HepG2 (cell line): ENCODE results near the gene KISS1. TPM values are rescaled to one million over a fixed set of nuclear protein-coding genes. Genes with fewer than 3 reads are reported as not detected.

ENCODE experiments used
- ATAC-seq: fragments of 200-7000 bp; cut with Tn5 transposase; 3 replicates; pipeline ENCODE4 v1.9.1; 2020; ENCODE audit warnings: mild to moderate bottlenecking, moderate library complexity
- BruUV-seq: library from RNA; stranded (reverse); fragments of 400-500 nt; replicated peaks from 2 replicates; lab custom pipeline; 2021; lab: Mats Ljungman, UMichigan
- CTCF ChIA-PET: fragments of 300-600 bp; formaldehyde crosslinking; extraction: SDS; loops from one replicate; lab custom pipeline; 2021; ENCODE audit warnings: low total read pairs, inconsistent platforms, low intra/inter-chr PET ratio; lab: Yijun Ruan, JAX
- POLR2A ChIA-PET: fragments of 350-600 bp; sonication (Branson Sonifier 250); formaldehyde crosslinking; loops from one replicate; lab custom pipeline; 2020; ENCODE audit warnings: antibody characterized with exemption, inconsistent platforms; lab: Yijun Ruan, JAX
- DNase-seq: peaks from one replicate; pipeline ENCODE4 v3.0.0-alpha.2; 2015; ENCODE audit warnings: low spot score
- FAIRE-seq: peaks from 3 replicates; lab custom pipeline; 2011; peaks lifted over from hg19 to GRCh38; lab: Jason Lieb, UNC
- H2AFZ ChIP-seq: one replicate; pipeline ENCODE4 v1.6.1; 2011; ENCODE audit warnings: low read length, inconsistent platforms
- H3K27ac ChIP-seq: fragments of 300-600 bp; 3 replicates; pipeline ENCODE4 v1.8.0; 2011; ENCODE audit warnings: mixed run types, mild to moderate bottlenecking, mixed read lengths, low read length, inconsistent platforms; ENCODE audit not compliant: insufficient read depth; ENCODE audit errors: extremely low read length
- H3K27me3 ChIP-seq, 2 experiments: fragments of 200-600 bp in 1 of 2; 2 replicates in 1 of 2; 3 replicates in 1 of 2; pipeline versions ENCODE4 v1.6.0 to v1.8.0; 2011; ENCODE audit warnings: low read length in 2 of 2, mild to moderate bottlenecking in 2 of 2, moderate library complexity in 2 of 2, inconsistent platforms in 1 of 2; ENCODE audit not compliant: insufficient read depth in 2 of 2, control insufficient read depth in 1 of 2
- H3K36me3 ChIP-seq, 2 experiments: fragments of 200-600 bp in 1 of 2; replicated peaks in 1 of 2; 2 replicates in 1 of 2; 3 replicates in 1 of 2; pipeline versions ENCODE4 v1.5.1 to v1.8.0; 2011; ENCODE audit warnings: low read length in 2 of 2, inconsistent platforms in 1 of 2; ENCODE audit not compliant: insufficient read depth in 2 of 2, control insufficient read depth in 1 of 2
- H3K4me1 ChIP-seq: 2 replicates; pipeline ENCODE4 v1.5.1; 2012; ENCODE audit warnings: low read length, inconsistent platforms; ENCODE audit not compliant: insufficient read depth
- H3K4me2 ChIP-seq: 2 replicates; pipeline ENCODE4 v1.6.0; 2011; ENCODE audit warnings: low read depth, low read length, inconsistent platforms
- H3K4me3 ChIP-seq, 3 experiments: fragments of 200-600 bp in 1 of 3; sonication (generic), shearing (Covaris generic) in 1 of 3; replicated peaks in 1 of 3; 2 replicates each; pipeline ENCODE4 v1.5.1; 2011 to 2016; ENCODE audit warnings: low read length in 3 of 3, inconsistent platforms in 2 of 3, low read depth in 2 of 3, mild to moderate bottlenecking in 2 of 3, control low read depth in 1 of 3, mixed read lengths in 1 of 3; ENCODE audit not compliant: insufficient read depth in 1 of 3
- H3K79me2 ChIP-seq: one replicate; pipeline ENCODE4 v1.6.1; 2011; ENCODE audit warnings: low read length, inconsistent platforms; ENCODE audit not compliant: insufficient read depth
- H3K9ac ChIP-seq: 2 replicates; pipeline ENCODE4 v1.6.0; 2011; ENCODE audit warnings: mild to moderate bottlenecking, low read depth, low read length, inconsistent platforms; ENCODE audit not compliant: insufficient read depth
- H3K9me3 ChIP-seq: 2 replicates; pipeline ENCODE4 v1.5.1; 2012; ENCODE audit warnings: mild to moderate bottlenecking, low read length
- H4K20me1 ChIP-seq: 2 replicates; pipeline ENCODE4 v1.6.0; 2011; ENCODE audit warnings: inconsistent platforms, mild to moderate bottlenecking, low read length, moderate library complexity; ENCODE audit not compliant: insufficient read depth
- AKAP8 ChIP-seq: sonication (generic); formaldehyde crosslinking; IDR thresholded peaks from 2 replicates; pipeline ENCODE4 v1.5.1; 2020; ENCODE audit warnings: mild to moderate bottlenecking, missing genetic modification reagents
- BRF2 ChIP-seq: sonication (generic); formaldehyde crosslinking; IDR thresholded peaks from 2 replicates; pipeline ENCODE4 v1.8.1; 2022; ENCODE audit warnings: mild to moderate bottlenecking, missing genetic modification reagents
- DPF2 ChIP-seq: sonication (generic); formaldehyde crosslinking; IDR thresholded peaks from 2 replicates; pipeline ENCODE4 v1.4.0; 2020; ENCODE audit warnings: mild to moderate bottlenecking, low read depth, missing genetic modification reagents, borderline replicate concordance
- ESRRA ChIP-seq: sonication (generic); formaldehyde crosslinking; IDR thresholded peaks from 2 replicates; pipeline ENCODE4 v1.5.1; 2020; ENCODE audit warnings: mild to moderate bottlenecking, low read depth, missing genetic modification reagents
- HBP1 ChIP-seq: IDR thresholded peaks from 2 replicates; pipeline ENCODE4 v1.6.1; 2016; ENCODE audit warnings: low read depth, control low read depth
- MBNL3 ChIP-seq: fragments of 250-450 bp; sonication (Bioruptor Pico); conservative IDR thresholded peaks from 2 replicates; pipeline ENCODE4 v1.8.0; 2022; ENCODE audit warnings: mild to moderate bottlenecking, inconsistent platforms
- MLX ChIP-seq: IDR thresholded peaks from 2 replicates; pipeline ENCODE4 v1.6.1; 2016
- PBX2 ChIP-seq: IDR thresholded peaks from 2 replicates; pipeline ENCODE4 v1.6.1; 2016; ENCODE audit warnings: control low read depth
- PCBP2 ChIP-seq: fragments of 200-400 bp; formaldehyde crosslinking; optimal IDR thresholded peaks from 2 replicates; pipeline ENCODE3; 2018; ENCODE audit warnings: low read length, low read depth; ENCODE audit not compliant: poor library complexity, severe bottlenecking
- RERE ChIP-seq: IDR thresholded peaks from 2 replicates; pipeline ENCODE4 v1.6.1; 2016; ENCODE audit warnings: low read depth, missing genetic modification reagents, missing compliant biosample characterization
- SP140L ChIP-seq: sonication (generic); formaldehyde crosslinking; IDR thresholded peaks from 2 replicates; pipeline ENCODE4 v1.4.0; 2020; ENCODE audit warnings: missing genetic modification reagents, borderline replicate concordance
- SRY ChIP-seq: sonication (generic); formaldehyde crosslinking; IDR thresholded peaks from 2 replicates; pipeline ENCODE4 v1.8.0; 2022; ENCODE audit warnings: mild to moderate bottlenecking, missing genetic modification reagents
- TAF15 ChIP-seq: fragments of 200-400 bp; formaldehyde crosslinking; IDR thresholded peaks from one replicate; pipeline ENCODE4 v1.6.1; 2018; ENCODE audit warnings: mild to moderate bottlenecking, low read depth, low read length; ENCODE audit not compliant: poor library complexity, severe bottlenecking
- TGIF2 ChIP-seq: IDR thresholded peaks from 2 replicates; pipeline ENCODE4 v1.6.1; 2016; ENCODE audit warnings: control low read depth, missing compliant biosample characterization
- ZC3H4 ChIP-seq: sonication (generic); formaldehyde crosslinking; IDR thresholded peaks from 2 replicates; pipeline ENCODE4 v1.4.0; 2020; ENCODE audit warnings: missing genetic modification reagents, borderline replicate concordance
- ZMYM2 ChIP-seq: sonication (generic); formaldehyde crosslinking; IDR thresholded peaks from 2 replicates; pipeline ENCODE4 v1.8.0; 2022; ENCODE audit warnings: mild to moderate bottlenecking, missing genetic modification reagents
- WGBS: methylation state at CpG from one replicate; pipeline ENCODE4 v1.1.6; 2017; ENCODE audit warnings: low lambda C conversion rate; 5-methylcytosine and 5-hydroxymethylcytosine counted together
- in situ Hi-C: cut with HindIII; loops from 2 replicates; pipeline ENCODE4 v1.10.0; 2017; ENCODE audit warnings: low pct_unique_long_range_greater_than_20kb; ENCODE audit not compliant: extremely low pct_ligation_motif_present
- intact Hi-C: fragments of 100-400 bp; cut with micrococcal nuclease; formaldehyde crosslinking; loops from one replicate; pipeline ENCODE4 v1.10.0; 2022; ENCODE audit not compliant: unreplicated experiment
- polyA plus RNA-seq, 8 experiments: library from polyadenylated mRNA; depleted of rRNA in 3 of 8; stranded (reverse) in 7 of 8; unstranded in 1 of 8; fragments of >200 nt; fragmentation: Illumina TruSeq in 4 of 8; extraction: Trizol in 4 of 8; gene quantifications; 2 replicates each; pipeline versions ENCODE4 v1.2.1 to v1.2.3, GENCODE V29; 2011 to 2016; ENCODE audit warnings: low read depth in 4 of 8, missing spikeins in 1 of 8, mixed read lengths in 1 of 8; ENCODE audit not compliant: insufficient read depth in 1 of 8
- total RNA-seq, 5 experiments: library from RNA; depleted of rRNA; stranded (reverse); fragments of >200 nt; fragmentation: Illumina TruSeq; extraction: Trizol; gene quantifications; 2 replicates each; pipeline ENCODE4 v1.2.3, GENCODE V29; 2016; ENCODE audit warnings: low read depth in 1 of 5

KISS1 gene
- total and polyA plus RNA-seq, 2 of the 13 experiments (the other 11 are each of a cell fraction or from before 2014, with no cell fraction given), result 0.24 to 0.80 TPM

GRCh38 chr1:204153667-204154066 is 42.6 kb downstream of the KISS1 start:
- no peak for ATAC-seq
- Histone ChIP-seq H3K4me1 (peaks cover 32% of the 10 kb centered on the region), H3K9ac (no peak overlapping the region), H3K4me3 (no peak overlapping the region), H4K20me1 (no peaks in the 10 kb centered on the region), H3K36me3 (no peaks in the 10 kb centered on the region), H3K4me2 (no peak overlapping the region), H2AFZ (no peak overlapping the region), H3K9me3 (no peaks in the 10 kb centered on the region), H3K79me2 (no peaks in the 10 kb centered on the region), H3K27me3 (peaks cover 2 to 8% of the 10 kb centered on the region in 2 experiments; a peak in 3 of 5 replicates), H3K27ac (no peak overlapping the region)
- ChIA-PET CTCF (no interaction called here), POLR2A (interaction anchor here (1.1 kb wide), 1 partner anchor 9 kb away, joined by 3 read pairs; no protein-coding TSS in a partner anchor)
- intact Hi-C loops (loop anchor here (10.0 kb wide), 1 partner anchor 221 kb away; no protein-coding TSS in a partner anchor), in situ Hi-C loops (no loop called here)
- FAIRE-seq, result no peak
- DNase-seq, result no peak
- 74% methylated on average over 5 of the region's 5 CpGs for WGBS
- BruUV-seq, result no TSS peak
- no peak for TF ChIP-seq RERE (CRISPR knock-in tag)
- TF ChIP-seq ESRRA, result no peak
- no peak for TF ChIP-seq TGIF2
- TF ChIP-seq AKAP8, result no peak
- no peak for TF ChIP-seq PBX2 (CRISPR knock-in tag)
- no peak for TF ChIP-seq DPF2 (CRISPR knock-in tag)
- TF ChIP-seq TAF15, result no peak
- no peak for TF ChIP-seq PCBP2
- TF ChIP-seq MBNL3 (CRISPR knock-in tag), result no peak
- TF ChIP-seq BRF2 (CRISPR knock-in tag), result no peak
- no peak for TF ChIP-seq HBP1 (CRISPR knock-in tag)
- TF ChIP-seq ZC3H4 (CRISPR knock-in tag), result no peak
- TF ChIP-seq MLX, result no peak
- TF ChIP-seq SRY (CRISPR knock-in tag), result no peak
- no peak for TF ChIP-seq ZMYM2 (CRISPR knock-in tag)
- TF ChIP-seq SP140L (CRISPR knock-in tag), result no peak
